Endothelial cell of umbilical vein (primary cell): ENCODE results near the gene CFAP61. TPM values are rescaled to one million over a fixed set of nuclear protein-coding genes. Genes with fewer than 3 reads are reported as not detected.
A peak's percentile ranks its signal among the peaks of the same experiment; 100 is the strongest.

Experiments
- BruUV-seq: library from RNA; stranded (reverse); fragments of 400-500 nt; replicated peaks from 2 replicates; lab custom pipeline; 2021; lab: Mats Ljungman, UMichigan
- CTCF ChIA-PET: fragments of 300-600, 350-600 bp; sonication (Branson Sonifier 250); formaldehyde crosslinking; loops from one replicate; lab custom pipeline; 2021; ENCODE audit warnings: antibody characterized with exemption, inconsistent platforms; lab: Charles Lee
- POLR2A ChIA-PET: fragments of 300-600, 350-600 bp; sonication (Branson Sonifier 250); formaldehyde crosslinking; loops from one replicate; lab custom pipeline; 2021; ENCODE audit warnings: antibody characterized with exemption, inconsistent platforms; lab: Charles Lee
- DNase-seq: peaks from one replicate; pipeline ENCODE4 v3.0.0-alpha.2; 2011; ENCODE audit warnings: low read depth, low spot score
- FAIRE-seq: peaks from 2 replicates; lab custom pipeline; 2011; peaks lifted over from hg19 to GRCh38; lab: Jason Lieb, UNC
- H2AFZ ChIP-seq: 2 replicates; pipeline ENCODE4 v1.6.0; 2012; ENCODE audit warnings: low read depth, low read length, control low read depth, inconsistent platforms
- H3K27ac ChIP-seq: 2 replicates; pipeline ENCODE4 v1.5.1; 2011; ENCODE audit warnings: low read depth, mild to moderate bottlenecking, control low read depth, low read length, moderate library complexity; ENCODE audit not compliant: insufficient read depth
- H3K27me3 ChIP-seq, 2 experiments: 2 replicates each; pipeline versions ENCODE4 v1.6.0 to v1.6.1; 2011; ENCODE audit warnings: low read length in 2 of 2, mixed read lengths in 1 of 2; ENCODE audit not compliant: control insufficient read depth in 2 of 2, insufficient read depth in 2 of 2
- H3K36me3 ChIP-seq, 2 experiments: 2 replicates in 1 of 2; 3 replicates in 1 of 2; pipeline ENCODE4 v1.5.1; 2011; ENCODE audit warnings: low read length in 2 of 2, mild to moderate bottlenecking in 1 of 2, moderate library complexity in 1 of 2; ENCODE audit not compliant: control insufficient read depth in 2 of 2, insufficient read depth in 2 of 2; ENCODE audit errors: extremely low read depth in 1 of 2
- H3K4me1 ChIP-seq: 3 replicates; pipeline ENCODE4 v1.5.1; 2011; ENCODE audit warnings: mild to moderate bottlenecking, low read length; ENCODE audit not compliant: control insufficient read depth, insufficient read depth; ENCODE audit errors: extremely low read depth
- H3K4me2 ChIP-seq: 2 replicates; pipeline ENCODE4 v1.6.1; 2011; ENCODE audit warnings: low read length, control low read depth, mixed read lengths; ENCODE audit not compliant: insufficient read depth
- H3K4me3 ChIP-seq, 3 experiments: fragments of 200-600 bp in 1 of 3; sonication (generic), shearing (Covaris generic) in 1 of 3; replicated peaks in 1 of 3; 2 replicates each; pipeline ENCODE4 v1.5.1; 2011 to 2016; ENCODE audit warnings: control low read depth in 3 of 3, low read length in 3 of 3, mild to moderate bottlenecking in 2 of 3, inconsistent platforms in 1 of 3, low read depth in 1 of 3, moderate library complexity in 1 of 3; ENCODE audit not compliant: insufficient read depth in 1 of 3
- H3K79me2 ChIP-seq: 2 replicates; pipeline ENCODE4 v1.6.0; 2012; ENCODE audit warnings: low read length, inconsistent platforms; ENCODE audit not compliant: control insufficient read depth, insufficient read depth
- H3K9ac ChIP-seq: replicated peaks from 2 replicates; pipeline ENCODE3; 2011; ENCODE audit warnings: low read length, control low read depth; ENCODE audit not compliant: insufficient read depth; ENCODE audit errors: extremely low read depth
- H3K9me1 ChIP-seq: replicated peaks from 3 replicates; pipeline ENCODE4 v1.6.0; 2011; ENCODE audit warnings: mild to moderate bottlenecking, low read length; ENCODE audit not compliant: control insufficient read depth, insufficient read depth; ENCODE audit errors: extremely low read depth
- H3K9me3 ChIP-seq: replicated peaks from 2 replicates; pipeline ENCODE4 v1.5.1; 2012; ENCODE audit warnings: low read length, inconsistent platforms; ENCODE audit not compliant: control insufficient read depth, insufficient read depth
- H4K20me1 ChIP-seq: replicated peaks from 2 replicates; pipeline ENCODE3; 2011; ENCODE audit warnings: mild to moderate bottlenecking, low read length; ENCODE audit not compliant: control insufficient read depth, insufficient read depth; ENCODE audit errors: extremely low read depth
- GATA2 ChIP-seq: IDR thresholded peaks from 2 replicates; pipeline ENCODE4 v1.7.0; 2011; ENCODE audit warnings: low read depth, mild to moderate bottlenecking, moderate library complexity, mixed read lengths, low read length; ENCODE audit not compliant: insufficient read length, insufficient read depth
- JUN ChIP-seq: IDR thresholded peaks from 2 replicates; pipeline ENCODE4 v1.6.1; 2011; ENCODE audit warnings: borderline replicate concordance, low read depth; ENCODE audit not compliant: insufficient read length, insufficient read depth
- MYC ChIP-seq: IDR thresholded peaks from one replicate; pipeline ENCODE4 v1.6.1; 2011; ENCODE audit warnings: mild to moderate bottlenecking, low read depth, low read length
- POLR2A ChIP-seq: IDR thresholded peaks from 2 replicates; pipeline ENCODE4 v1.6.1; 2012; ENCODE audit warnings: low read depth, mild to moderate bottlenecking, control low read depth, low read length
- POLR2AphosphoS5 ChIP-seq: IDR thresholded peaks from 2 replicates; pipeline ENCODE4 v1.6.1; 2012; ENCODE audit warnings: low read depth, mild to moderate bottlenecking, control low read depth, low read length, moderate library complexity; ENCODE audit not compliant: insufficient read depth
- dilution Hi-C: fragments of 300-500 bp; cut with MboI; formaldehyde crosslinking; loops from one replicate; pipeline ENCODE4 v1.15.0; 2019; ENCODE audit warnings: low sequenced_read_pairs; ENCODE audit not compliant: extremely low pct_ligation_motif_present
- intact Hi-C: fragments of 100-400 bp; cut with micrococcal nuclease; formaldehyde crosslinking; loops from one replicate; pipeline ENCODE4 v1.10.0; 2022
- polyA plus RNA-seq, 4 experiments: library from polyadenylated mRNA; depleted of rRNA in 3 of 4; stranded (reverse) in 3 of 4; unstranded in 1 of 4; fragments of >200 nt; gene quantifications; 2 replicates each; pipeline versions ENCODE4 v1.2.1 to v1.2.3, GENCODE V29; 2011 to 2012; ENCODE audit warnings: missing spikeins in 1 of 4
- total RNA-seq: library from RNA; stranded (reverse); gene quantifications from 2 replicates; pipeline ENCODE4 v1.2.3, GENCODE V29; 2021
- TF ChIP-seq, protein P1 (sequence below): IDR thresholded peaks from 2 replicates; pipeline ENCODE4 v1.6.1; 2011; ENCODE audit not compliant: insufficient read depth, insufficient read length
- TF ChIP-seq, protein P2 (sequence below), 2 donors: IDR thresholded peaks; 1 replicate in 1 of 2; 2 replicates in 1 of 2; pipeline ENCODE4 v1.5.1; 2011; ENCODE audit warnings: low read length in 2 of 2, mild to moderate bottlenecking in 2 of 2, moderate library complexity in 2 of 2, control low read depth in 1 of 2, inconsistent platforms in 1 of 2, low read depth in 1 of 2; ENCODE audit not compliant: insufficient read depth in 1 of 2; ENCODE audit errors: extremely low read depth in 1 of 2

The CFAP61 gene
- total and polyA plus RNA-seq, 2 donors (not counting 3 experiments of a cell fraction or from before 2014, with no cell fraction given): not detected

DNA sequence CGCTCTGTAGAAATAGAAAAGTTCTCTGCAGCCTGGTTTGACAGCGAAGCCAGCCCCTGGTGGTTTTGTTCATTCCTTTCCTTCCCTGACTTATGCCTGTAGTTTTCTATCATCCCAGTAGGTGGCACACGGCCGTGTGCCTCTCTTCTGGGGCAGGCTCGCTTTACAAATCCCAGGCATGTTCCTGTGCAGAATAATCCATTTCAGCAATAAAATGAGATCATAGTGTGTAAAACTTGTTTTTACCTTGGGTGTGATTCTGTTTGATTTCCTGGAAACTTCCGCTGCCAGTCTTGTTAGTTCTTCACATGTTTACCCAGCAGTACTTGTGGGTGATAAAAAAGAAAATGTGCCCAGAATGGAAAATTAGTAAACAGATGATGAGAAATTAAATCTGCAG, 308.1 kb downstream of the CFAP61 start:
- BruUV-seq: no TSS peak
- TF ChIP-seq, protein P1, sequence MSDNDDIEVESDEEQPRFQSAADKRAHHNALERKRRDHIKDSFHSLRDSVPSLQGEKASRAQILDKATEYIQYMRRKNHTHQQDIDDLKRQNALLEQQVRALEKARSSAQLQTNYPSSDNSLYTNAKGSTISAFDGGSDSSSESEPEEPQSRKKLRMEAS: no peak
- TF ChIP-seq, protein P2, sequence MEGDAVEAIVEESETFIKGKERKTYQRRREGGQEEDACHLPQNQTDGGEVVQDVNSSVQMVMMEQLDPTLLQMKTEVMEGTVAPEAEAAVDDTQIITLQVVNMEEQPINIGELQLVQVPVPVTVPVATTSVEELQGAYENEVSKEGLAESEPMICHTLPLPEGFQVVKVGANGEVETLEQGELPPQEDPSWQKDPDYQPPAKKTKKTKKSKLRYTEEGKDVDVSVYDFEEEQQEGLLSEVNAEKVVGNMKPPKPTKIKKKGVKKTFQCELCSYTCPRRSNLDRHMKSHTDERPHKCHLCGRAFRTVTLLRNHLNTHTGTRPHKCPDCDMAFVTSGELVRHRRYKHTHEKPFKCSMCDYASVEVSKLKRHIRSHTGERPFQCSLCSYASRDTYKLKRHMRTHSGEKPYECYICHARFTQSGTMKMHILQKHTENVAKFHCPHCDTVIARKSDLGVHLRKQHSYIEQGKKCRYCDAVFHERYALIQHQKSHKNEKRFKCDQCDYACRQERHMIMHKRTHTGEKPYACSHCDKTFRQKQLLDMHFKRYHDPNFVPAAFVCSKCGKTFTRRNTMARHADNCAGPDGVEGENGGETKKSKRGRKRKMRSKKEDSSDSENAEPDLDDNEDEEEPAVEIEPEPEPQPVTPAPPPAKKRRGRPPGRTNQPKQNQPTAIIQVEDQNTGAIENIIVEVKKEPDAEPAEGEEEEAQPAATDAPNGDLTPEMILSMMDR (IDR thresholded peaks at IDR 0.05; ENCODE audit: extremely low read depth in 1 of 2, insufficient read depth in 1 of 2, low read depth in 1 of 2, low read length in 2 of 2): peak; percentile 69 to 85
- no peak for TF ChIP-seq POLR2AphosphoS5
- TF ChIP-seq MYC: no peak
- TF ChIP-seq POLR2A: no peak
- TF ChIP-seq GATA2: no peak
- no peak for TF ChIP-seq JUN
- FAIRE-seq (peak; percentile 83), DNase-seq (peak; percentile 69)
- no peaks in the 10 kb centered on the region for H3K4me1 ChIP-seq
- CTCF ChIA-PET: interaction anchor here (1.5 to 2.3 kb wide), 2 partner anchors 233 kb away, joined by 7 to 17 read pairs; no protein-coding TSS in a partner anchor
- intact Hi-C loops (loop anchor here (1.0 to 10.0 kb wide), 5 partner anchors 54 to 464 kb away; no protein-coding TSS in a partner anchor), dilution Hi-C loops (no loop called here)
- no peak overlapping the region for H2AFZ ChIP-seq
- POLR2A ChIA-PET: no interaction called here
- no peak overlapping the region for H3K4me3 ChIP-seq
- no peaks in the 10 kb centered on the region for H3K36me3 ChIP-seq
- no peak overlapping the region for H3K9ac ChIP-seq
- H3K9me1 ChIP-seq: no peaks in the 10 kb centered on the region
- no peaks in the 10 kb centered on the region for H4K20me1 ChIP-seq
- no peaks in the 10 kb centered on the region for H3K79me2 ChIP-seq
- no peak overlapping the region for H3K4me2 ChIP-seq
- peaks cover 43 to 54% of the 10 kb centered on the region in 2 experiments for H3K27me3 ChIP-seq
- no peak overlapping the region for H3K27ac ChIP-seq
- no peaks in the 10 kb centered on the region for H3K9me3 ChIP-seq
